GM08714 (cell line): ENCODE measurements around the gene NPHP4.

Experiments used
- H3K4me3 ChIP-seq: fragments of 200-500 bp; sonication (Bioruptor generic); 2 replicates; pipeline ENCODE4 v1.5.1; 2014; ENCODE audit warnings: mild to moderate bottlenecking, low read length, inconsistent platforms
- ZNF274 ChIP-seq: IDR thresholded peaks from 2 replicates; pipeline ENCODE4 v1.6.1; 2012; ENCODE audit warnings: mild to moderate bottlenecking, low read depth, low read length

Gene NPHP4

DNA sequence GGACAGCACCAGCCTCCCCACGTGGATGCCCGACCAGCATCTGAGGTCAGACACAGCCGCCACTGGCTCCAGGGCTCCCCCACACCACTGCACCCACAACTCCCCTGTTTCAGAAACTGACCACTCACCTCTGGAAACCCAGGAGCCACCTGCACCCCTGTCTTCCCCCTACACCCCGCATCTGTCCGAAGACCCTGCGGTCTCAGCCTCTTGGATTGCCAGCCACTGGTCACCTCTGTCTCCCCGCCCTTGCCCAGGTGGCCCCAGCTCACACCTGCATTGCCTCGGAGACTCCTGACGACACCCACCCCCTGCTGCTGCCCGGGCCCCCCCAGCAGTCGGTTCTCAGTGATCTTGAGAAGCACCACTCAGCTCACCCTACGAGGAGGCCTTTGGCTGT, 21.3 kb upstream of the NPHP4 start:
- H3K4me3 ChIP-seq, result no peak overlapping the region
- TF ChIP-seq ZNF274, result no peak

DNA sequence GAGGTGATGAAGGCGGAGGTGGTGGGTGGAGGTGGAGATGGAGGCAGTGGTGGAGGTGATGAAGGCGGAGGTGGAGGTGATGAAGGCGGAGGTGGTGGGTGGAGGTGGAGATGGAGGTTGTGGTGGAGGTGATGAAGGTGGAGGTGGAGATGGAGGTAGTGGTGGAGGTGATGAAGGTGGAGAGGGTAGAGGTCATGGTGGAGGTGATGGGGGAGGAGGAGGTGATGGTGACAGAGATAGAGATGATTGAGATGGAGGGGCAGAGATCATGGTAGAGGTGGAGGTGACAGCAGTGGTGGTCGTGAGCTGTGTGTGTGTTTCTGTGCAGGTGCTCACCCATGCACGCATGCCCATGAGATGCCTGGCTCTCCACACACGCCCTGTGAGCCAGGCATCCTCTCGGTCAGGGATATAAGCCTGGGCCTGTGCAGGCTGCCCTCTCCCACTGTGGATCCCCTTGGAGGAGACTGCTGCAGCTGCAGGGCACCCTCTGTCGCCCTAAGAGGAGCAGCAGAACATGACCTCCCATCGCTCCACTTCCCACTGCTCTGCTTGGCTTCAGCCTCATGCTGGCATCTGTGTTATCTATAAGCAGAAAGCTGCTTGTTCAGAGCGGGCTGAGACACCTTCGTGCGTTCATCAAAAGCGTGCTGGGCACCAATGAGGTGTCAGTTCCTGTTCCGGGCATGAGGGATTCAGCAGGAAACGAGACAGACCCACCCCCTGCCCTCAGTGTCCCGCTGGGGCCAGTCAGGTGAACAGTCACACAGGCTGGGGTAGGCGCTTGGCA, 20.5 kb upstream of the NPHP4 start:
- TF ChIP-seq ZNF274, result no peak
- H3K4me3 ChIP-seq, result no peak overlapping the region

DNA sequence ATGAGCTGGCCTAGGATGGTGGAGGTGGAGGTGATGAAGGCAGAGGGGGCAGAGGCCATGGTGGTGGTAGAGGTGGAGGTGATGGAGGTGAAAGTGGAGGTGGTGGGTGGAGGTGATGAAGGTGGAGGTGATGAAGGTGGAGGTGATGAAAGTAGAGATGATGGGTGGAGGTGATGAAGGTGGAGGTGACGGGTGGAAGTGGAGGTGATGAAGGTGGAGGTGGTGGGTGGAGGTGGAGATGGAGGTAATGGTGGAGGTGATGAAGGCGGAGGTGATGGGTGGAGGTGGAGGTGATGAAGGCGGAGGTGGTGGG, 19.7 kb upstream of the NPHP4 start:
- TF ChIP-seq ZNF274, result no peak
- H3K4me3 ChIP-seq, result no peak overlapping the region

DNA sequence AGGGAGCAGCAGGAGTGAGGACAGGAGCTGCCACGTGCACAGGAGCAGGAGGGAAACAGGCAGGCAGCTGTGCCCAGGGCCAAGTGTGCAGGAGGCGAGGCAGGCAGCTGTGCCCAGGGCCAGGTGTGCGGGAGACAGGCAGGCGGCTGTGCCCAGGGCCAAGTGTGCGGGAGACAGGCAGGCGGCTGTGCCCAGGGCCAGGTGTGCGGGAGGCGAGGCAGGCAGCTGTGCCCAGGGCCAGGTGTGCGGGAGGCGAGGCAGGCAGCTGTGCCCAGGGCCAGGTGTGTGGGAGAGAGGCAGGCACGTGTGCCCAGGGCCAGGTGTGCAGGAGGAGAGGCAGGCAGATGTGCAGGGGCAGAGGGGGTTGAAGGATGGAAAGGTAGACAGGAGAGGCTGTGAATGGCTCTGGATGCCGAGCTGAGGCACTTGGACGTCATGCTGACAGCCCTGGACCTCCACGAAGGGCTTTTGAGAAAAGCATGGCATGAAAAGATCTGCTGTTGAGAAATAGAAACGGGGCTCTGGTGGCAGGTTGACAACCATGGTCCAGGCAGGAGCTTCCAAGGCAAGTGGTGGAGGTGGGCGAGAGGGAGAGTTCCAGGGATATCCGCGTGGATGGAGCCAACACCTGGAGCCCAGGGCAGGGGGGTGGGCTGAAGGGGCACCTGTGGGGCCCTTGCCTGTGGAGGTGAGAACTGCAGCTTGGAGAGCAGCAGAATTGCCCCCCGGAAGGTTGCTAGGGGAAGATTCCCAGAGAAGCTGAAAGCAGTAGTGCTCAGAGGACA, 19.1 kb upstream of the NPHP4 start:
- no peak for TF ChIP-seq ZNF274
- no peak overlapping the region for H3K4me3 ChIP-seq

DNA sequence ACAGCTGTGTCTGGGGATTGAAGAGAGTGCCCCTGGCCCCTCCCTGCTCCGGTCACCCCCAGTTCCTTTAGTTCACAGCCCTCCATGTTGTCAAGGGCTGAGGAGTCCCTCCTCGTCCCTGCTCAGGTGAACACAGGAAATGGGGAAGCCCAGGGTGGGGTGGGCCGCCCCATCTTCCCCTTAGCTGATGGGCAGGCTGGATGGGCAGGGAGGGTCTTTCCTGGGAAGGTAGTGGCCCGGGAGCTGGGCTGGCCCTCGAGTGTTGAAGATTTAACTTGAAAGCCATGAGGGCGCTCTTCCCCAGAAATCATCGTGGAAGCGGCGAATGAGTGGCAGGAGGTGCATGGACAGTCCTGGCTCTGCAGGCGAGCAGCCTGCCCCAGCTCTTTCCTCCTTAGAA, 18.3 kb upstream of the NPHP4 start:
- H3K4me3 ChIP-seq, result no peak overlapping the region
- TF ChIP-seq ZNF274, result no peak

DNA sequence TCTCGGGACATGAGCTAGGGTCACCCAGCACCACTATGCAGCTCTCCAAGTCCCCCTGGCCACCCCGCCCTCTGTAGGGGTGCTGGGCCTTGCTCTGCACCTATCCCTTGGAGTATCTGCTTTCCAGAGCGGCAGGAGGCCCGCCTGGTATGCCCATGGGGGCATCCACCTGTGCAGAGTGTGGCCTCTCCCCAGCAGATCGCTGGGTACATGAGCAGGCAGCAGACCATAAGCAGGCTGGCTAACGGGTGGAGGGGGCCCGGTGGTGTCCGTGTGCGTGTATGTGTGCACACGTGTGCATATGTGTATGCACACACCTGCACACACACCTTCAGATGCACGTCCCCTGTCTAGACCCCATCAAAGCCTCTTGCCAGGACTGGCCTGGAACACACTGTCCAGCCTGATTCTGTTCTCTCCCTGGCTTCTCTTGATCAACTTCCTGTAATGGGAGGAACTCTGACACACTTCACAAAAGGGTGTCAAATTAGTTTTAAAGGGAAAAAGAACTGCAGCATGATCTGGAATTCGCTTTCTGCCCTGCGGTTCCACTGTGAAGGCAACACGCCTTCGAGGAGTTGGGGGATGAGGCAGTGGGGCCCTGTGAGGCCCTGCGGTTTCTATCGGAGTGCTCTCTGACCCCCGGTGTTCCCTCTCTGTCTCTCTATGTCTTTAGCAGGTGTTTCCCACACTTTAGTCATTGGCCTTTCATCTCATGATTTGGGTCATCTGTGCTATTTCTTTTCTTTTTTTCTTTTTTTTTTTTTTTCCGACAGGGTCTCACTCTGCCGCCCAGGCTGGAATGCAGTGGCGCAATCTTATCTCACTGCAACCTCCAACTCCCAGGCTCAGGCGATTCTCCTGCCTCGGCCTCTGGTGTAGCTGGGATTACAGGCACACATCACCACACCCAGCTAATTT, 17.2 kb upstream of the NPHP4 start:
- no peak for TF ChIP-seq ZNF274
- H3K4me3 ChIP-seq, result no peak overlapping the region

DNA sequence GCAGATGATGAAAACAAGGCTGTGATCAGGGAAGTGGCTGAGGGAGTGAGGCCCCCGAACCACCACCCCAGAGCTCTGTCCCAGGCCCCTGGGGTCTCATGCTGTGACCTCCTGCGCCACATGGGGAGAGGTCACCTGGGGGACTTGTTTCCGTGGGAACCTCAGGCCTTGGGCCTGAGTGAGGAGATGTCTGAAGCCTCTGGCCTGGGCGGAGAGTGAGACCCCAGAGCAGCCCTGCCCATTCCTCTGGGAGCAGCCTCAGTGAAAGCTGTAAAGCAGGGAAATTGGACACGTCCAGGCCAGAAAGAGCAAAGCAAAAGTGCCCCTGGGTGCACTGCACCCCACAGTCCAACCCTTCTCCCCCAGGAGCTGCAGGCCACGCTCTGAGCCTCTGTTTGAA, 16.5 kb upstream of the NPHP4 start:
- no peak for TF ChIP-seq ZNF274
- H3K4me3 ChIP-seq, result no peak overlapping the region

DNA sequence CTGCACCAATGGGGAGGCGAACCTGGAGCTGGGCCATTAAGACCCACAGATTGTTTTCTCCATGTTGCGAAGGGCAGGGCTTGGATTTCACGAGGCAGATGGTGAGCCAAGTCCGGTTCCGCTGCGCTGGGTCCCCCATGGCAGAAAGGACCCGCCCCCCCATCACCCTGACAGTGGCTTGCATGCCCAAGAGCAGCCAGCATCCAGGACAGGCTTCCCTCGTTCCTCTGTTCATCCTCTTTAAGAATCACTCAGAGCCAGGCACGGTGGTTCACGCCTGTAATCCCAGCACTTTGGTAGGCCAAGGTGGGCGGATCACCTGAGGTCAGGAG, 15.8 kb upstream of the NPHP4 start:
- no peak for TF ChIP-seq ZNF274
- H3K4me3 ChIP-seq, result no peak overlapping the region

DNA sequence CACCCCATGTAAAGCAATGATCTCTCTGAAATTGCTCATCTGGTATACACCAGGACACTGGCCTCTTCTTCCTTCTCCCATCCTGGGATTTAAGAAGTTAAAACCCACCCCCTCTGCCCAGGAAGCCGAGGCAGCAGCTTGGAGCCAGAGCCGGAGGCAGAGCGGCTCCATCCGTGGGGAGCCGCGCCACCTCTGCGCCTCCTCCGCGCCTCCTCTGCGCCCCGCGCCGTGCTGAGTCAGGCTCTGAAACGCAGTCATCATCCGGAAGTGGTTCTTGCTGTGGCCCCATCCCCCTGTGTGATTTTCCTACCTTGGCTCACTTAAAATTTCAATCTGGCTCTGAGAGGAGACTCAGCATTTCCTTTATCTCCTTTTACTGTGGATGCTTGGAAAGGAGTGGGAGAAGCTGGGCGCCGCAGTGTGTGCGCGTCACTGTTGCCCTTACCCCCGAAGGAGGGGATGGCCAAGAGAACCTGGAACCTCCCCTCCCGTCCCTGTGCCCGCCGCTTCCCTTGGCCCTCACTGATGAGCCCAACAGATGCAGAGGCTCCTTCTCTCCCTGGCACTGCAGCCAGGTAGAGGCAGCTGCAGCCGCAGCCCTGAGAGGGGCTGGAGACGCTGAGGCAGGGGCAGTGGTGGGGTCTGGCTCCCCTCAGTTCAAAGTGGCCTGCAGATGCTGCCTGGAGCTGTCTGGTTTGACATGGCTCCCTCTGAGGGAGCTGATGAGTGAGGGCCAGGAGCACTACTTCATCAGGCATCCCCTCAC, 15.3 kb upstream of the NPHP4 start:
- no peak for TF ChIP-seq ZNF274
- H3K4me3 ChIP-seq, result no peak overlapping the region

DNA sequence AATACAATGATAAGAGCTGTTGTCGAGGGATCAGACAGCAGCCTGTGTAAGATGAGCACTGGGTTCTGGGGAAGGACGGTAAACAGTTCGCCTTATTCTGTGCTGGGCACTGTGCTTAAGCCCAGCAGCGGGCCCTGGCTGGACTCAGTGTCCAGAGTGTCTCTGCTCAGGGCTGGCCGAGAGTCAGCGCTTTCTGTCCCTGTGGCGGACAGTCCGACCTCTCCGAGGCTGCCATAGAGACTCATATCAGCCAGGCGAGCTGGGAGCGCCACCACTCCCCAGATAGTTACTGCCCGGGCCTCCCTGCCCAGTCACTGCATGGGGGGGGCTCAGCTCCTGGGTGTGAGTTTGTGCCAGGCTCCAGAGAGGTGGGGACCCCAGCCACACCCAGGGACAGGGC, 14.7 kb upstream of the NPHP4 start:
- H3K4me3 ChIP-seq, result no peak overlapping the region
- no peak for TF ChIP-seq ZNF274

DNA sequence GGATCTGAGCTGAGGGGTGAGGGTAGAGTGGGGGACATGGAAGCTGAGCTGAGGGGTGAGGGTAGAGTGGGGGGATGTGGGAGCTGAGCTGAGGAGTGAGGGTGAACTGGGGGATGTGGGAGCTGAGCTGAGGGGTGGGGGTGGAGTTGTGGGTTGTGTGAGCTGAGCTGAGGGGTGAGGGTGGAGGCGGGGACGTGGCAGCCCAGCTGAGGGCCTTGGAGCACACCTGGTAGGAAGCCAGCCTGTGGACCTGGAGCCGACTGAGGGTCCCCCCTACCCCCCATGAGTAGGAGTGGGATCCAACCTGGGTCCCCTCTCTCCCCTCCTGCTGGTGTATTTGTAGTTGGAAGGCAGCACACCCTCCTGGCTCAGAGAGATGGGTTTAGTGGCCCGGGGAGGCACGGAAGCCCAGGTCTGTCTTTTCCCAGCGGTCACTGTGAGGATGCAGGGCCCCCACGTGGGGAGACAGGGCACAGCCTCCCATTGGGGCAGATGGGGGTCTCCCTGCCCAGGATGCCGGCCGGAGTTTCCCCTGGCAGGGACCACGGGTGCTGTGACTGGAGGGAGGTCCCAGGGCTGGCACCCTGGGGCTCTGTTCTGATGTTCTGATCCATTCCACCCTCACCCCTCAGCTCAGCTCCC, 13.2 kb upstream of the NPHP4 start:
- no peak overlapping the region for H3K4me3 ChIP-seq
- no peak for TF ChIP-seq ZNF274

DNA sequence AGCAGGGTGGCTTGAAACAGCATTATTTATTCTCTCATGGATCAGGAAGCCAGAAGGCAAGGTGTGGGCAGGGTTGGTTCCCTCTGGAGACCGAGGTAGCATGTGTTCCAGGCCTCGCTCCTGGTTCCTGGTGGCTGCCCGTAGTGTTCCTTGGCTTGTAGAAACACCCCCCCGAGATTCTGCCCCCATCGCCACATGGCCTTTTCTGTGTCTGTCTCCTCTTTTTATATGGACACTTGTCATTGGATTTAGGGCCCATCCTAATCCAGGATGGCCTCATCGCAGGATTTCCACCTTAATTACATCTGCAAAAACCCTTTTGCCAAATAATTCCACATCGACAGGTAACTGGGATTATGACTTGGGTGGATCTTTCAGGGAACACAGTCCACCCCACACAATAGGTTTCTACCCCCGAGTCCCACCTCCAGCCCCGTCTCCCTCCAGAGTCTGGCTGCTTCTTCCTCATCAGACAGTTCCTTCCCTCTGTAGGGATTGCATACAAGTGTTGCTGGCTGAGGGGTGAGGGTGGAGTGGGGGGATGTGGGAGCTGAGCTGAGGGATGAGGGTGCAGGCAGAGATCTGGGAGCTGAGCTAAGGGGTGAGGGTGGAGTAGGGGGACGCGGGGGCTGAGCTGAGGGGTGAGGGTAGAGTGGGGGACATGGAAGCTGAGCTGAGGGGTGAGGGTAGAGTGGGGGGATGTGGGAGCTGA, 12.3 kb upstream of the NPHP4 start:
- no peak overlapping the region for H3K4me3 ChIP-seq
- no peak for TF ChIP-seq ZNF274

DNA sequence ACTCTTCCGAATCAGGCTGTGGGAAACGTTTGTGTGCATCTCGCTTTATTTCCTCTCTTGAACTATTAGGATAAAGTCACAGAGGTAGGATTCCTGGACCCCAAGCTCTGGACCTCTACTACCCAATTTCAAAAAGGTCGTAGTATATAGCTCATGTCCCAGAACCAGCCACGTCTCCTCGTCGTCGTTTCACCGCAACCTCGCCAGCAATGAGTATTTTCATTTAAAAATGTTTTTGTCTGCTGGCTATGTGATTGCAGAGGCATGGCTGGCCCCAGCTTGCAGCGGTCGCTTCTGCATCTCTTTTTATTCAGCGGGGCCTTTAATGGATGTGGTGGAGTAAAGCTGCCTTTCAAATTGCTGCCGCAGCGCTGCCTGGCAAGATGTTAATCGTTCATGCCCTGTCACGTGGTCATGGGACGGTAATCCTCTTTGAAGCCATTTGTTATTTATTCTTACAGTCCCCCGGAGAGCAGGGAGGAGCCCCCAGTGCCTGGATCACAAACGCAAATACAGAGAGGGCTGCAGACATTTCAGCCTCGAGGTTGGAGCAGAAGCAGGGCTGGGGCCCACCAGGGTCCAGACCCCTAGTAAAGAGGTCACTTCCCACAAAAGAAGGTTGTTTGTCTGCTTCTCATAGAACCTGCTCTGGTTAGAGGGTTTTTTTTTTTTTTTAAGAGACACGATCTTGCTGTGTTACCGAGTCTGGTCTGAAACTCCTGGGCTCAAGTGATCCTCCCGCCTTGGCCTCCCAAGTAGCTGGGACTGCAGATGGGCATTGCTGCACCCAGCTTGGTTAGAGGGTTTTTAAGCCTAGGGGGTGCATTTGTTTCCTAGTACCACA, 11.6 kb upstream of the NPHP4 start:
- no peak for TF ChIP-seq ZNF274
- no peak overlapping the region for H3K4me3 ChIP-seq
